ENCODE measurements around the gene AREG. TPM values are rescaled to one million over a fixed set of nuclear protein-coding genes. Genes with fewer than 3 reads are reported as not detected.

Gene AREG
- total RNA-seq, 1 donor = 0.54 TPM

- no peak for DNase-seq (ENCODE audit: low read depth)
- no peak for TF ChIP-seq CTCF (IDR thresholded peaks at IDR 0.05; ENCODE audit: insufficient read depth, low read length)
- no peak overlapping the region for H3K4me3 ChIP-seq (ENCODE audit: low read depth, low read length)
These were observed 10.6 kb downstream of the AREG start for GRCh38 chr4:74455361-74456055.

- no peak for TF ChIP-seq CTCF (IDR thresholded peaks at IDR 0.05; ENCODE audit: insufficient read depth, low read length)
- no peak for DNase-seq (ENCODE audit: low read depth)
These were observed 11.3 kb downstream of the AREG start for GRCh38 chr4:74456056-74456744.

GRCh38 chr4:74456849-74457395 lies 12.0 kb downstream of the AREG start:
- H3K4me3 ChIP-seq (ENCODE audit: low read depth, low read length) = no peak overlapping the region
- DNase-seq (ENCODE audit: low read depth) = no peak
- TF ChIP-seq CTCF (IDR thresholded peaks at IDR 0.05; ENCODE audit: insufficient read depth, low read length) = no peak

More at GRCh38 chr4:74456056-74456744, 11.3 kb downstream of the AREG start:
- no peak overlapping the region for H3K4me3 ChIP-seq (ENCODE audit: low read depth, low read length)

- DNase-seq (ENCODE audit: low read depth) = no peak
- no peak for TF ChIP-seq CTCF (IDR thresholded peaks at IDR 0.05; ENCODE audit: insufficient read depth, low read length)
- no peak overlapping the region for H3K4me3 ChIP-seq (ENCODE audit: low read depth, low read length)
These were observed 15.9 kb downstream of the AREG start for GRCh38 chr4:74460833-74461232.

- DNase-seq (ENCODE audit: low read depth) = no peak
- no peak for TF ChIP-seq CTCF (IDR thresholded peaks at IDR 0.05; ENCODE audit: insufficient read depth, low read length)
- H3K4me3 ChIP-seq (ENCODE audit: low read depth, low read length) = no peak overlapping the region
These were observed 18.2 kb downstream of the AREG start for GRCh38 chr4:74463123-74463522.

GRCh38 chr4:74464291-74464690 lies 19.4 kb downstream of the AREG start:
- DNase-seq (ENCODE audit: low read depth) = no peak
- no peak overlapping the region for H3K4me3 ChIP-seq (ENCODE audit: low read depth, low read length)
- no peak for TF ChIP-seq CTCF (IDR thresholded peaks at IDR 0.05; ENCODE audit: insufficient read depth, low read length)
